Large intestine (tissue), 3 donors: Measurements from ENCODE around the gene EDIL3. TPM values are rescaled to one million over a fixed set of nuclear protein-coding genes. Genes with fewer than 3 reads are reported as not detected.

Experiments
- DNase-seq, 2 donors: peaks; one replicate each; pipeline versions ENCODE4 v3.0.0 to v3.0.0-alpha.2; 2013
- H3K27ac ChIP-seq: one replicate; pipeline ENCODE4 v1.5.1; 2013; ENCODE audit warnings: low read length
- H3K27me3 ChIP-seq: 2 replicates; pipeline ENCODE4 v1.6.1; 2013; ENCODE audit warnings: low read length; ENCODE audit not compliant: control insufficient read depth, insufficient read depth
- H3K36me3 ChIP-seq: 2 replicates; pipeline ENCODE4 v1.6.1; 2013; ENCODE audit warnings: low read length; ENCODE audit not compliant: control insufficient read depth, insufficient read depth
- H3K4me1 ChIP-seq: one replicate; pipeline ENCODE4 v1.6.1; 2013; ENCODE audit warnings: low read length; ENCODE audit not compliant: control insufficient read depth, insufficient read depth
- H3K4me3 ChIP-seq: one replicate; pipeline ENCODE4 v1.5.1; 2013; ENCODE audit warnings: low read length
- H3K9me3 ChIP-seq: one replicate; pipeline ENCODE4 v1.6.1; 2013; ENCODE audit warnings: mild to moderate bottlenecking, low read depth, low read length, moderate library complexity; ENCODE audit not compliant: control insufficient read depth
- WGBS: methylation state at CpG from one replicate; pipeline ENCODE4 v1.1.5; 2013; ENCODE audit warnings: low lambda C conversion rate; ENCODE audit not compliant: insufficient coverage; 5-methylcytosine and 5-hydroxymethylcytosine counted together
- polyA plus RNA-seq: library from polyadenylated mRNA; unstranded; fragments of 120-200 nt; gene quantifications from one replicate; pipeline ENCODE4 v1.2.1, GENCODE V29; 2013

The EDIL3 gene
- polyA plus RNA-seq, 1 donor, result 31.2 TPM

DNA sequence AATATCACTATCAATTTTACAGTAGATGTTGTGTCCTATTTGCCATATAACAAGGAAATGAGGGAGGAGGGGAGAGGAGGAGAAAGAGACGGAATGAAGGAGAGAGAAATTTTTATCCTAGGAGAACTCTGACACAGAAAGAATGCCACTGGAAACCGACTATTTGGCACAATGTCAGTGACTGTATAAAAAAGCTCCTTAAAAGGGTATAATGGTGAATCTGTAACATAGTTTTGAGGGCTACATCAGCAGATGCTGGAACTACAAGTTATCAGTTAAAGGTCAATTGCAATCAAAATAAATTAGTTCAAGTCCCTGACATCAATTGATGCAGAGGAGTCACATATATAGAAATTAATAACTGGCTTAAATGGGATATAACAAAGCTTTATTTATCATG is 5.7 kb downstream of the EDIL3 start:
- H3K4me3 ChIP-seq, result no peak overlapping the region
- no peak overlapping the region for H3K27ac ChIP-seq
- H3K36me3 ChIP-seq, result no peaks in the 10 kb centered on the region
- H3K9me3 ChIP-seq, result no peaks in the 10 kb centered on the region
- no peak for DNase-seq
- H3K27me3 ChIP-seq, result peaks cover 26% of the 10 kb centered on the region
- H3K4me1 ChIP-seq, result peaks cover 5% of the 10 kb centered on the region
- WGBS, result 67% methylated on average over 1 of the region's 2 CpGs

DNA sequence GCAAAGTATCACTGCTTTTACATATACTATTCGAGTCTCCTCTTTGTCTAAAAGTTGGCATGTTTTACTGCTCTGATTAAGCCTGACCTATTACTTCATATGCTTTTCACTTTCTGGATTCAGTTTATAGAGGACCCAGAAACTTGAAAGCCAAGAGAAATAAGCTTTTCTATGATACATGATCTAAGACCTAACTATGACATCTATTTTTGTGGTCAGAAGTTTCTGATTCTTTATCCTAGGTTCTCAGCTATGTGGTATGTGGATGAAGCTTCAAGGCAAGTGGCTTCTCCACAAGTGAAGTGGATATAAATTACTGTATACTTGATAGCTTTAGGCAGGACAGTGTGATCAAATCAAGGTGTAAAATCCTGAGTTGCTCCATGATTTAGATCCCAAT is 6.3 kb downstream of the EDIL3 start:
- H3K4me3 ChIP-seq, result no peak overlapping the region
- H3K4me1 ChIP-seq, result peaks cover 5% of the 10 kb centered on the region
- H3K27me3 ChIP-seq, result peaks cover 20% of the 10 kb centered on the region
- DNase-seq, result no peak
- no peaks in the 10 kb centered on the region for H3K36me3 ChIP-seq
- WGBS, result 100% methylated on average over 1 of the region's 1 CpG
- H3K27ac ChIP-seq, result no peak overlapping the region
- H3K9me3 ChIP-seq, result no peaks in the 10 kb centered on the region

DNA sequence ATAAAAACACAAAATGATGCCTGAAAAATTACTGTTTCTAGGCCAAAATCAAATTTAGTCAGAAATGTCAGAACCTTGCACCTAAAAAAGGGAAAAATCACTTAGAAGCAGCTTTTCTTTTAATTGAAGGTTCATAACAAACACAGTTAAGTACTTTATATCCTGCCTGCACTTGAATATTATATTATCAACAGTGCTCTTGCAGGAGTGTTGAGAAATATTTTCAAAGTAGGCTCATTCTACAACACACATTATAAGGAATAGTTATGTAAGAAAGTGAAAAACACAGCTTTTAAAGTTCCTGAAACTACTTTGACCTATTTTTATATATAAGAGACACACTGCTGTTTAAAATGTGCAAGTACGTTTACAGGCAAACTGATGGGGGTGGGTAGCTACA is 8.3 kb downstream of the EDIL3 start:
- Histone ChIP-seq H3K4me1 (no peaks in the 10 kb centered on the region), H3K27me3 (no peaks in the 10 kb centered on the region), H3K4me3 (no peak overlapping the region), H3K36me3 (no peaks in the 10 kb centered on the region), H3K9me3 (no peaks in the 10 kb centered on the region), H3K27ac (no peak overlapping the region)
- no CpG with 5 or more reads among the region's 1 CpG for WGBS
- no peak for DNase-seq

DNA sequence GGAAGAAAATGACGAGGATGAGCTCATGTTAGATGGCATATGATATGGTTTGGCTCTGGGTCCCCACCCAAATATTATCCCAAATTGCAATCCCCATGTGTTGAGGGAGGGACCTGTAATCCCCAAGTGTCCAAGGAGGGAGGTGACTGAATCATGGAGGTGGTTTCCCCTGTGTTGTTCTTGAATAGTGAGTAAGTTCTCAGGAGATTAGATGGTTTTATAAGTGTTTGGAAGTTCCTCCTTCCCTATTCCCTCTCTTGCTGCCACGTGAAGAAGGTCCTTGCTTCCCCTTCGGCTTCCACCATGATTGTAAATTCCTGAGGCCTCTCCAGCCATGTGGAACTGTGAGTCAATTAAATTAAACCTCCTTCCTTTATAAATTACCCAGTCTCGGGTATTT is 10.1 kb downstream of the EDIL3 start:
- H3K27ac ChIP-seq, result no peak overlapping the region
- no peaks in the 10 kb centered on the region for H3K9me3 ChIP-seq
- no peaks in the 10 kb centered on the region for H3K36me3 ChIP-seq
- no peak overlapping the region for H3K4me3 ChIP-seq
- no peak for DNase-seq
- no peaks in the 10 kb centered on the region for H3K4me1 ChIP-seq
- H3K27me3 ChIP-seq, result no peaks in the 10 kb centered on the region
- no CpG with 5 or more reads among the region's 4 CpGs for WGBS

DNA sequence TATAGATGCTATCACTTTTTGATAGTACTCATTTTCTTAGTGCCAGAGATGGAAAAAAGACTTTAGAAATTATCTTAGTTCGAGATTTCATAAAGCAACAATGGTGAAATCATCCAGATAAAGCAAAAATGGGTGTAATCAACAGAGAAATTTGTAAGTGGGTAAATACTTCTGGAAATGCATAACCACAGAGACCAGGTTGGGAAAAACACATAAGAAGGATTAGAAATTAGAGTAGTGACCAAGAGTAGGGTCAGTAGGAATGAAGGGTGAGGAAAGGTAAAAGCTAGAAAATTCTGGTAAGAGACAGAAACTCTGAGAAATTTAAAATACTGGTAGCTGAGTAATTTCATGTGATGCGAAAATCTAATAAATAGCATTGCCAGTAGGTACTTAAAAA is 11.2 kb downstream of the EDIL3 start:
- H3K27ac ChIP-seq, result no peak overlapping the region
- H3K4me1 ChIP-seq, result no peaks in the 10 kb centered on the region

DNA sequence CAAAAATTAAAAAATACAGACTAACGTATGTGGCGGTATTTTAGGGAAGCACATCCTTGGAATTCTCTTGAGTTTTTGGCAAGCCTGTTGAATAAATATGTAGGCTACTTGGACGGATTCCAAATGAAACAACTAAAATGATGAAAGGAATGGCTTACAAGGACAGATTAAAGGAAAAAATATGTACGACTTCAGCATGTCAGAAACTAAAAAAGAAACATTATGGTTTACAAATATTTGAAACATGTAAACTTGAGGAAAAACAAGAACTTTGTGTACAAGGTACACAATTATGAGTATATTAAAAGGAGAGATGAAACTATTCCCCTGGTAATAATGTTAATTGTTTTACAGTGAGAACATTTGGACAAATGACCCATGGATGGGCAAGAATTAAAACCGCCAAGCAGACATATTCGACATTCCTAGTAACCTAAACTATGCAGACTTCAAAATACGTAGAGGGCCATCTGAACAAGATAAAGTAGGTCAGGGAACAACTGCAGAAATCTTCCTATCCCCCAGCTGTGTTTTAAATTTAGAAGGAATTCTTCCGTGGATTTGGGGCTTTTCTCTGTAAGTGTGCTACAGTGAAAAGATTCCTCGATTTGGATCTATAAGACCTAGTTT is 12.5 kb downstream of the EDIL3 start:
- H3K4me1 ChIP-seq, result no peaks in the 10 kb centered on the region
- no peaks in the 10 kb centered on the region for H3K36me3 ChIP-seq
- H3K27ac ChIP-seq, result no peak overlapping the region
- no peak overlapping the region for H3K4me3 ChIP-seq
- no peak for DNase-seq
- H3K9me3 ChIP-seq, result no peaks in the 10 kb centered on the region
- no peaks in the 10 kb centered on the region for H3K27me3 ChIP-seq
- 81% methylated on average over 6 of the region's 9 CpGs for WGBS

More for the DNA sequence above, 11.2 kb downstream of the EDIL3 start:
- Histone ChIP-seq H3K4me3 (no peak overlapping the region), H3K9me3 (no peaks in the 10 kb centered on the region), H3K36me3 (no peaks in the 10 kb centered on the region), H3K27me3 (no peaks in the 10 kb centered on the region)
- whole genome bisulfite sequencing, result 90% methylated on average over 2 of the region's 2 CpGs
- no peak for DNase-seq

DNA sequence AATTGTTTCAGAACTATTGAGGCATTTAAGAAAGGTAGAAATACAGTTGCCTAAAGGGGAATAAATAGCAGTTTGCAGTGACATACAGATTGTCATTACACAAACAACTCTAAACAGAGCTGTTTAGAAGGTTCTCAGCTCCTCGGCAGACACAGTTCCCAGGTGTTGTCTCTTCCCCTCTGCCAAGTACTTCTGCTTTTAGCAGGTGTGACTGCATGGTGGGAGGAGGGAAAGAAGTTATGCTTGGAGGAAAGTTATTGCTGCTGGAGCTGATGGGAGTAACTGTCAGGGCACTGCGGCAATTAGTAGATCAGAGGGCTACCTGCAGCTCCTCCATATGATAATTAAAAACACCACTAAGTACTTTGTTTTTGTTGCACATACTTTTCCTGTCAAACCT is 14.5 kb downstream of the EDIL3 start:
- H3K4me3 ChIP-seq, result no peak overlapping the region
- no CpG with 5 or more reads among the region's 2 CpGs for WGBS
- no peaks in the 10 kb centered on the region for H3K9me3 ChIP-seq
- no peaks in the 10 kb centered on the region for H3K27me3 ChIP-seq
- H3K36me3 ChIP-seq, result no peaks in the 10 kb centered on the region
- no peaks in the 10 kb centered on the region for H3K4me1 ChIP-seq
- H3K27ac ChIP-seq, result no peak overlapping the region
- DNase-seq, result no peak

DNA sequence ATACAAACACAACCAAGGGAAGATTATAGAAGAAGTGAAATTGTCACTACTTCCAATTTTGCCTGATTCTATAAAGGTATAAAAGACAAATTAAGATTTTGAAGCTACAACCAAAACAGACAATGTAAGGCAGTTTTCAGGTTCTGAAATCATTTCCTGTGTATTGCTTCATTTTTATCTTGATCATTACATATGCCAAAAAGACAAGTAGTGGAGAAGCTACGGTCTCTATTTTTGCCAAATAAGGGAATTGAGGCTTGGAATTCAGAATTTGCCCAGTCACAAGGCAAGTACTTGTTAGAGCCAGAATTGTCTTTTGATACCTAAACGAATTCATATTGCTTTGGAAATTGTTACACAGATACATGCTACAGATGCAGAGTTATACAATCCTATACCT is 20.6 kb downstream of the EDIL3 start:
- H3K36me3 ChIP-seq, result no peaks in the 10 kb centered on the region
- no peak for DNase-seq
- H3K4me1 ChIP-seq, result no peaks in the 10 kb centered on the region
- no peak overlapping the region for H3K4me3 ChIP-seq
- H3K9me3 ChIP-seq, result no peaks in the 10 kb centered on the region
- no CpG with 5 or more reads among the region's 2 CpGs for WGBS
- no peaks in the 10 kb centered on the region for H3K27me3 ChIP-seq
- no peak overlapping the region for H3K27ac ChIP-seq

DNA sequence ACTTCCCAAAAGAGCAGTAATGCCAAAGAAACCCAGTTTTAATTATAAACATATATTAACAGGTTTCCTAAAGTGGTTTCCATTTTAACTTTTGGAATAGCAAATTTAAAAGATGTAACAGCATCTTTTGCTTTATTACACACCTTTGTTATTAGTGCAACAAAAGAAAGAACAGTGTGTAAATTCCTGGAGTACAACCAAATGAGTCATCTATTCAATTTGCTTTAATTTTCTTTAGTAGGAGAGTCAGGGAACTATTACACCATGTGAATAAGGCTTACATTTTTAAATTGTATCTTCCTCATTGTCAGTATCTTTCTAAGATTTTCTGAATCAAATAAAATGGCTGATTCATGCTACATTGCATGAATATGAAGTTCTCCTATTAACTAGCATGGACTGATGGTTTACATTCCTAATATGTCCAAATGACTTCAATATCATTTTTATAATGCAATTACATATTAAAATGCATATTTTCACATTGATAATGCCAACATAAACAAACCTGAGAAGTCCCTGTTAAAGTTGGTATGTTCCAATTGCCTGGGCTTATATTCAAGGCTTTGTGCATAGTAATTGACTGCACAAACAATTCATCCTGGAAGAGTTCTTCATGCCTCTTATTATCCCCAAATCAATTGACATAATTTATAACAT is 22.5 kb downstream of the EDIL3 start:
- Histone ChIP-seq H3K4me1 (no peaks in the 10 kb centered on the region), H3K9me3 (no peaks in the 10 kb centered on the region), H3K4me3 (no peak overlapping the region), H3K27ac (no peak overlapping the region), H3K27me3 (no peaks in the 10 kb centered on the region), H3K36me3 (no peaks in the 10 kb centered on the region)
- no peak for DNase-seq

DNA sequence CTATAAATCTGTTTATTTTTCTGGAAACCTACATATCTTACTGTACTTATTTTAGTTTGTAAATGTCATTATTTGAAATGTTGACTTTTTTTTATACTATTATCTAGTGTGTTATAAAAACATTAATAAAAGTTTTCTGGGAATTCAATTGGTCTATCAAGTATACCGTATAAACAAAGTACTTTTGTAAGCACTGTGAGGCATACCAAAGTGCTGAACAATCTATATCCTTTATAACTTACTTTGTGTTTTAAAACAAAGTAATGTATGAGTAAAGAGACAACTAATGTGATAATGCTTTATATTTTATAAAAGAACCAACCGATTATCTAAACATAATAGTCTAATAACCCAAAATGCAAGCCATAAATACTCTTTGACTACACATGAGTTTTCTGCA is 23.1 kb downstream of the EDIL3 start:
- no peaks in the 10 kb centered on the region for H3K36me3 ChIP-seq
- H3K27me3 ChIP-seq, result no peaks in the 10 kb centered on the region
- WGBS, result no CpG with 5 or more reads among the region's 2 CpGs
- DNase-seq, result no peak
- H3K4me1 ChIP-seq, result no peaks in the 10 kb centered on the region
- no peaks in the 10 kb centered on the region for H3K9me3 ChIP-seq
- no peak overlapping the region for H3K27ac ChIP-seq
- H3K4me3 ChIP-seq, result no peak overlapping the region

DNA sequence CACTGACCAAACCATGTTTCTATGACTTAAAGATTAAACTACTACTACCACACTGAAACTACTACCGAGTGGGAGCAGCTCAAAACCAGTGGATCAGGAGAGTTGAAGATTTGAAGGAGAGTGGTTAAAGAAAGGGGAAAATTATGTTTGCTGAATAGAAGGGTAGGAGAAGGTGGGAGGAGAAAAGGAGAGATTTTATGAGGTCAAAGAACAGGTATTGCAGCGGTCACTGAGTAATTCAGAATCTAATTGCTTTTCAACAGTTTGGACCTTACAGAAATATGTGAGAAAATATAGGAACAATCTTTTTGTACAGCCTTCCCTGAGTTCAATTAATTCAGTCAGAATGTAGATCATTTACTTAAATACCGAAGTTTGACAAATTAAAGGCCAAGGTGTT is 24.6 kb downstream of the EDIL3 start:
- no peak for DNase-seq
- H3K27ac ChIP-seq, result no peak overlapping the region
- WGBS, result 81% methylated on average over 2 of the region's 3 CpGs

More for the DNA sequence above, 24.6 kb downstream of the EDIL3 start:
- Histone ChIP-seq H3K9me3 (no peaks in the 10 kb centered on the region), H3K27me3 (no peaks in the 10 kb centered on the region), H3K4me1 (no peaks in the 10 kb centered on the region), H3K36me3 (no peaks in the 10 kb centered on the region), H3K4me3 (no peak overlapping the region)
